ENCODE measurements around the gene CSNK1D.
A peak's percentile ranks its signal among the peaks of the same experiment; 100 is the strongest.

The CSNK1D gene

GRCh38 chr17:82273327-82274133 lies at the start of gene CSNK1D:
TSS of gene CSNK1D (minus strand) at chr17:82273700. CDS start at chr17:82273381, 319 bp downstream.
- peak; percentile 84 to 97 (median 89) for DNase-seq

GRCh38 chr17:82322526-82323453 lies 49.3 kb upstream of the CSNK1D start:
- no peak for DNase-seq

DNA sequence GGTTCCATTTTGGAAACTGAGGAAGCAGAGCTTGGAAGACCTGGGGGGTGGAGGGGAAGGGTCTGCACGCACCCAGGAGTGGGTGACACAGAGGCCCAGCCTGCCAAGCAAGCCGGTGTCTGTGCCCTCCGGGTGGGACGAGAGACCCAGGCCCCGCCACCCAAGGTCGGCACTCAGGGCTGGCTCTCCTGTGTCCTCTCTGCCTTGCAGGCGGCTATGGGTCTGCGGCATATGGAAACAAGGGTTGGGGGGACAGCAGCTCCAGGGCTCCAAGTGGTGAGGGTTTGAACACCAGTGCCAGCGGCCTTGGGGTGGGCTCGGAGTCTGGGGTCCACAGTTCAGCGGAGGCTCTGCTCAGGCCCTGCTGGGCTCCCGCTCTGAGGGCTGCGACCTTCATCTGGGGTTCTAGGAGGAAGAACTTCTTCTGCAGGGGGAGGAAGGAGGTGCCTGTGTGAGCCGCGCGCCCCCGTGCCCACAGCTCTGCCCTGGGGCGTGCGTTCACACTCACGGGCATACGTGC lies 48.5 kb upstream of the CSNK1D start:
- DNase-seq = peak in 1 of 6 experiments; percentile 28

GRCh38 chr17:82320956-82321927 lies 47.7 kb upstream of the CSNK1D start:
- DNase-seq = peak; percentile 71 to 85 (median 78)

DNA sequence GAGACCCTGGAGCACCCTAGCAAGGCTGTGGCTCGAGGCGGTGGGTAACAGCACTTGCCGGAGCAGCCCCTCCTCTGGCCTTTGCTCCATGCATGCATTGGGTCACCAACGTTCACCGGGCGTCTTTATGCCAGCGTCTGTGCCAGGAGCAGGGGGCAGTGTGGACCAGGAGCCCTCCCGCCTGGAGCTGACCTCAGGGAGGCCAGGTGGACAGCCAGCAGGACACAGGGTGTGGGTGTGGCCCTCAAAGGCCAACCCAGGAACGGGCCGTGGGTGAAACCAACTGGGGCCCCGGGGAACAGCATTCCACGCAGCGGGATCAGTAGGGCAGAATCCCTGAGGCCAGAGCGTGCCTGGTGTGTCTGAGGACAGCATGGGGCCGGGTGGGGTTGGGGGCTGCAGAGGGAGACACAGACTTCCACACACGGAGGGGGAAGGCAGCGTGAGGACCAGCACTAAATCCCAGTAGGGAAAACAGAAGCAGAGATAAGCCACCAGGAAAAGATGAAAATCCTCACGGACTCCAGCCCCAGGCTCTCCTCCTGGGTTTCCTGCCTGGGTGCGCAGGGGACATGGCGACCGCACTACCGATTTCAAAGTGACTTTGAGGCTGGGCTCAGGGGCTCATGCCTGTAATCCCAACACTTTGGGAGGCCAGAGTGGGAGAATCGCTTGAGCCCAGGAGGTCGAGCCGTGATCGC lies 46.8 kb upstream of the CSNK1D start:
- DNase-seq = no peak

- DNase-seq = no peak
These were observed 46.1 kb upstream of the CSNK1D start for GRCh38 chr17:82319619-82320062.

- no peak for DNase-seq
These were observed 45.5 kb upstream of the CSNK1D start for GRCh38 chr17:82318772-82319606.

DNA sequence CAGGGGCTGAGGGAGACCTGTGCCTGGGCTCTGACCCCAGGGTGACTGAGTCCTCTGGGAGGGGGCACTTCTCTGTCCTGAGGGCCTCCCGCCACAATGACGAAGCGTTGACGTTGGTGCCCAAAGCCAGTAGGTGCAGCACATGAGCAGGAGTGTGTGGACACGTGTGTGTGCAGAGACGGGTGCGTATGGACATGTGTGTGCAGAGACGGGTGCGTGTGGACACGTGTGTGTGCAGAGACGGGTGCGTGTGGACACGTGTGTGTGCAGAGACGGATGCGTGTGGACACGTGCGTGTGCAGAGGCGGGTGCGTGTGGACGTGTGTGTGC lies 44.6 kb upstream of the CSNK1D start:
- no peak for DNase-seq

DNA sequence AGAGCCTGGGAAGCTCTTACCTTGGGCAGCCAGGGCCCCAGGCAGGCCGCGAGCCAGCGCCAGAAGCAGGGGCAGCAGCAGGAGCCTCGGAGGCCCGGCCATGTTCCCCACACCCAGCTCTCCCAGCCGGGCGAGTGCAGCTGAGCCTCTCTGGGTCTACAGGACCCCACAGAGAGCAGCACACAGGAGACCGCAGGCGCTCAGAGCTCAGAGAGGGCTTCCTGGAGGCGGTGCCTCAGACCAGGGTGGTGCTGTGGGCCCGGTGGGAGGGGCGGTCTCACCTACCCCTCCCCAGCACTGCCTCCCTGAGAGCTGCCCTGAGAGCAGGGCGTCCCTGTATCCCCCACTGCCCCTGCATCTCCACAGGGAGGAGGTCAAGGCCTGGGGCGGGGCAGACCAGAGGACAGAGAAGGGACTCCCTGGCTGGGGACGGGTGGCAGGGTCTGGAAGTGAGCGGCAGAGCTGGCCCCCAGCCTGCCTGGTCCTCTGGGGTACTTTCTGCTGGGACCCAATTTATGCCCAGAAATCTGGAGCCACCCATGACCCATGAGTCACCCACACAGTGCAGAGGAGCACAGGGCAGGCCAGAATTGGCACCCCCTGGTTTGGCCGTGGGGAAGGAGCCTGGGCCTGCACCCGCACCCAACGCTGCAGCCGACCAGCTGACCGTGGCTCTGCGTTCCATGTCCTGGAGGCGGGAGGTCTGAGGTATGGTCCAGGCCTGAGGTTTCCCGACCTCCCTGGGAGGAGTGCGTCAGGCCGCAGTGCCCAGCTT lies 44.1 kb upstream of the CSNK1D start, which contains the start of gene CD7:
CD7 (minus strand) TSS at position 215 of the 775 bp plus-strand sequence; CDS start at position 102, 113 bp downstream.
- DNase-seq = peak; percentile 60 to 83 (median 67)

DNA sequence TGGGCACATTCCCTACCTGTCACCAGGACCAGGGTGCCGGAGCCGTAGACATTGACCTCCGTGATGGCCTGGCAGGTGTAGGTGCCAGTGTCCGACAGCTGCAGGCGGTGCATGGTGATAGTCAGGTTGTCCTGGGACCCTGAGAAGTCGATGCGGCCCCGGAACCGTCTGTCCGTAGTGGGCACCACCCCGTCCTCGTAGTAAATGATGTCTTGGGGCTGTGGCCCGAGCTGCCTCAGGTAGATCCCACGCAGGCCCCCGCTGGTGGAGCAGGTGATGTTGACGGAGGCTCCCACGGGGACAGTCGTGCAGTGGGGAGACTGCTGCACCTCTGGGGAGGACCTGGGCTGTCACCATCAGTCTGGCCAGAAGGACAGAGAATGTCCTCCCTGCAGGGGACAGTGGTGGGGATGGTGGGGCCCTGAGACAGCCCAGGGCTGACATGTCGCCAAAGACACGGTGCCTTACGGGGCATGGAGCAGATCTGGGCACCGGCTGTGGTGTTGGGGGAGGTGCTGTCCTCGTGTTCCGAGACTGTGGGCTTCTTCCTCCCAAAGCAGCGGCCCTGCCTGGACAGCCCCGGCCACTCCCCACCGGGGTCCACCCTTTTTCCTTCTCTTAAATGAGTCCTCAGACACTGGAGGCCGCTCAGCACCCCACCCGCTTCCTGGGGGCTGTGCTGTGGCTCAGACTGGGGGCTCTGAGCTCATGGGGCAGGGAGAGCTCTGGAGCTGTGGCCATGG lies 43.3 kb upstream of the CSNK1D start:
- peak in 5 of 6 experiments; percentile 32 to 77 (median 56) for DNase-seq

DNA sequence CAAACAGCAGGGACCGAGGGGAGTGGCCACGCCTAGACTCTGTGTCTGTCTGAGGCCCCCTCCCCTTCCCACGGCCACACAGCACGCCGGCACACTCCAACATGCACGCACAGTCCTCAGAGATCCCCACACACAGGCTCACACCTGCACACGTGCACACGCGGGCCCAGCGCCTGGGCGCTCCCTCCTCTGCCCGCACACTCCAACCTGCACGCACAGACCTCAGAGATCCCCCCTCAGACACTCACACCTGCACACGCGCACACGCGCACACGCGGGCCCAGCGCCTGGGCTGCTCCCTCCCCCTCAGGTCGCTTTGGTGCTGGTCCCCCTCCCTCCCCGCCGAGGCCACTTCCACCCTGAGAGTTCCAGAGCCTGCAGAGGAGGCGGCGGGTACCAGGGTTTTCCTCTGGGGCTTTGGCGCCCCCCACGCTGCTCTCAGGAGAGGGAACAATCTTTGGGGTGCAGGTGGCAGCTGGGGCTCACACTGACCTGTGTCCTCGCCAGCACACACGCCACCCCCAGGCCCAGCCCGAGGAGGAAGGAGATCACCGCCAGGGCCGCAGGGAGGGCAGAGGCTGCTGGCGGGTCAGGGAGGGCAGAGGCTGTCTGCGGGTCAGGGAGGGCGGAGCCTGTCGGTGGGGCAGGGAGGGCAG lies 42.3 kb upstream of the CSNK1D start:
- DNase-seq = peak; percentile 48 to 68 (median 62)

GRCh38 chr17:82314727-82315605 lies 41.5 kb upstream of the CSNK1D start:
- no peak for DNase-seq

DNA sequence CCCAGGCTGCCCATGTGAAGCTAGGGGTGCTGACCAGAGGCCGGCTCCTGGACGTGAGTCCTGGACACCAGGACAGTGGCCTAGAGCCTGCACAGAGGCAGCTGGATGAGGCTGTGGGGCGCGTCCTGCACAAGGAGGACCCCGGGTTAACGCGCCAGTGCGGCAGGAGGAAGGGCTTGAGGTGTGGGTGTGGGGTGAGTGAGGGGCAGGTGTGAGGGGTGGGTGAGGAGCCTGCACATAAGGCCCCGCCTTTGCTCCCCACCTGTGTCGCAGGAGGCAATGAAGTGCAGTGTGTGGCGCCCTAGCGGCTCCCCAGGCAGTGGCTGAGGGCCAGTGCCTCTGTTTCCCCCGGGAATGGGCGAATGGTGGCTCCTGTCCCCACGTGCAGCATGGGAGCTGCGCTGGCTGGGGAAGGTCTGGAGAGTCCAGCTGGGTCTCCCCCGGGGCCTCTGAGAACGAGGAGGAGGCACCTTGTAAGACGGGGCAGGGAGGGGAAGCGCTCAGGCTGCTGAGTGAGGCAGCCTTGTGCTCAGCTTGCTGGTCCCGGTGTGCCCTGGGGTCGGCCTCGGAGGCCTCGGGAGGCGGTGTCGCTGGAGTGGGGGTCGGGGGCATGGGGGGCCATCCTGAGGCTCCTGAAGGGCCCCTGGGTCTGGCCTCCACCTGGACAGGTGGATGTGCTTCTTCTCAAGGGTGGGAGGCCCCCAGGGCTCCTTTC lies 40.7 kb upstream of the CSNK1D start:
- DNase-seq = no peak

- DNase-seq = no peak
These were observed 39.9 kb upstream of the CSNK1D start for GRCh38 chr17:82313195-82314011.

DNA sequence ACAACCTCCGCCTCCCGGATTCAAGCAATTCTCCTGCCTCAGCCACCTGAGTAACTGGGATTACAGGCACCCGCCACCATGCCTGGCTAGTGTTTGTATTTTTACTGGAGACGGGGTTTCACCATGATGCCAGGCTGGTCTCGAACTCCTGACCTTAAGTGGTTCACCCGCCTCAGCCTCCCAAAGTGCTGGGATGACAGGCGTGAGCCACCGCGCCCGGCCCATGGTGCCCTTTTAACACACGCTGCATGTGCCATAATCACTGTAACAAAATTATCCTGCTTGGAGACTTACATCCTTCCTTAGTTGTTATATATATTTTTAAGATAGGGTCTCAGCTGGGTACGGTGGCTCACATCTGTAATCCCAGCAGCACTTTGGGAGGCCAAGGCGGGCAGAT lies 38.5 kb upstream of the CSNK1D start:
- no peak for DNase-seq

DNA sequence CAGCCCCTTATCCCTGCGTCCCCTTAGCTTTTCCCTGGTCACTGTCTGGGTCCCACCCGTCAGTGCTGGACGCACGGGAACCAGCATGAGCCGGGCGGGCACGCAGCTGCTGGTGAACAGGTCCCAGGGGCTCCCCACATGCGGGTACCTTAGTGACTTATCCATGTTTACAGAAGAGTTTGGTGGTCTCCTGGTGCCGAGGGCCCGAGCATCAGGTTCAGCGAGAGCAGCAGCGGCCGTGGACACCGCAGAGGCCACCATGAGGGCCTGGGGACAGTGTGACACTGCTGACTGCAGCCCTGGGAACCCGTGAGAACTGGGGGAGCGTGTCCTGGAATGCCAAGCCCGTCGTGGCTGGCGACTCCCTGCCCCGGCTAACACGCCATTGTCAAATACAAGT lies 37.4 kb upstream of the CSNK1D start:
- no peak for DNase-seq

Measured in stimulated activated naive CD4-positive, alpha-beta T cell (primary cell).